HEK293 (cell line): ENCODE data around the gene KRTAP19-4.

Experiments used
- CTCF ChIA-PET: fragments of 350-600 bp; formaldehyde crosslinking; extraction: SDS; loops from one replicate; lab custom pipeline; 2021; ENCODE audit warnings: antibody characterized with exemption; lab: Yijun Ruan, JAX
- POLR2A ChIA-PET: fragments of 300-600 bp; formaldehyde crosslinking; extraction: SDS; loops from one replicate; lab custom pipeline; 2020; ENCODE audit warnings: antibody characterized with exemption, inconsistent platforms; lab: Yijun Ruan, JAX
- H3K27ac ChIP-seq: fragments of 200-500 bp; sonication (Bioruptor generic); 2 replicates; pipeline ENCODE4 v1.5.1; 2014; ENCODE audit warnings: low read depth, low read length, control low read depth, inconsistent platforms; ENCODE audit errors: extremely low read depth
- H3K36me3 ChIP-seq, 2 experiments: fragments of 200-500 bp in 1 of 2; sonication (Bioruptor generic) in 1 of 2; 1 replicate in 1 of 2; 2 replicates in 1 of 2; pipeline ENCODE4 v1.5.1; 2014 to 2017; ENCODE audit warnings: inconsistent platforms in 2 of 2, low read length in 2 of 2; ENCODE audit not compliant: control insufficient read depth in 2 of 2, insufficient read depth in 1 of 2
- H3K4me1 ChIP-seq: fragments of 200-500 bp; sonication (Bioruptor generic); 2 replicates; pipeline ENCODE4 v1.5.1; 2014; ENCODE audit warnings: mild to moderate bottlenecking, low read length, inconsistent platforms; ENCODE audit not compliant: control insufficient read depth, insufficient read depth
- H3K4me3 ChIP-seq: 2 replicates; pipeline ENCODE4 v1.5.1; 2011; ENCODE audit warnings: low read depth, mild to moderate bottlenecking, control low read depth, low read length, moderate library complexity
- H3K9me3 ChIP-seq: fragments of 200-500 bp; sonication (Bioruptor generic); 2 replicates; pipeline ENCODE4 v1.5.1; 2014; ENCODE audit warnings: low read depth, low read length, inconsistent platforms; ENCODE audit not compliant: control insufficient read depth, insufficient read depth
- AEBP2 ChIP-seq: fragments of 450-650 bp; formaldehyde crosslinking; IDR thresholded peaks from 2 replicates; pipeline ENCODE4 v1.5.1; 2016; ENCODE audit warnings: missing biosample characterization, missing genetic modification characterization, borderline replicate concordance
- GFI1B ChIP-seq: fragments of 450-650 bp; formaldehyde crosslinking; IDR thresholded peaks from 2 replicates; pipeline ENCODE4 v1.5.1; 2016; ENCODE audit warnings: missing biosample characterization, missing genetic modification characterization
- HOXC10 ChIP-seq: sonication (generic); formaldehyde crosslinking; IDR thresholded peaks from 2 replicates; pipeline ENCODE4 v1.8.1; 2023; ENCODE audit warnings: mild to moderate bottlenecking, missing genetic modification reagents
- KLF17 ChIP-seq: fragments of 450-650 bp; formaldehyde crosslinking; IDR thresholded peaks from 2 replicates; pipeline ENCODE4 v1.5.1; 2016; ENCODE audit warnings: missing biosample characterization, missing genetic modification characterization
- PATZ1 ChIP-seq: fragments of 450-650 bp; formaldehyde crosslinking; IDR thresholded peaks from 2 replicates; pipeline ENCODE4 v1.5.1; 2016; ENCODE audit warnings: missing biosample characterization, missing genetic modification characterization
- PRDM6 ChIP-seq: fragments of 450-650 bp; formaldehyde crosslinking; IDR thresholded peaks from 2 replicates; pipeline ENCODE4 v1.5.1; 2017; ENCODE audit warnings: missing biosample characterization, missing genetic modification characterization
- SCRT2 ChIP-seq: fragments of 450-650 bp; formaldehyde crosslinking; IDR thresholded peaks from 2 replicates; pipeline ENCODE4 v1.5.1; 2016; ENCODE audit warnings: missing biosample characterization, missing genetic modification characterization
- ZIC2 ChIP-seq: fragments of 450-650 bp; formaldehyde crosslinking; IDR thresholded peaks from 2 replicates; pipeline ENCODE4 v1.5.1; 2016; ENCODE audit warnings: missing biosample characterization, missing genetic modification characterization
- ZNF146 ChIP-seq: fragments of 450-650 bp; formaldehyde crosslinking; IDR thresholded peaks from 2 replicates; pipeline ENCODE4 v1.5.1; 2016; ENCODE audit warnings: missing biosample characterization, missing genetic modification characterization
- ZNF239 ChIP-seq: fragments of 450-650 bp; formaldehyde crosslinking; IDR thresholded peaks from 2 replicates; pipeline ENCODE4 v1.5.1; 2016; ENCODE audit warnings: missing biosample characterization, missing genetic modification characterization
- ZNF513 ChIP-seq: fragments of 450-650 bp; IDR thresholded peaks from 2 replicates; pipeline ENCODE4 v1.5.1; 2018; ENCODE audit warnings: missing biosample characterization, missing genetic modification characterization
- ZNF571 ChIP-seq: fragments of 450-650 bp; formaldehyde crosslinking; IDR thresholded peaks from 2 replicates; pipeline ENCODE4 v1.5.0; 2017; ENCODE audit warnings: missing biosample characterization, missing genetic modification characterization
- ZNF585B ChIP-seq: fragments of 450-650 bp; formaldehyde crosslinking; IDR thresholded peaks from 2 replicates; pipeline ENCODE4 v1.5.1; 2016; ENCODE audit warnings: missing biosample characterization, missing genetic modification characterization
- ZNF596 ChIP-seq: fragments of 450-650 bp; IDR thresholded peaks from 2 replicates; pipeline ENCODE4 v1.5.0; 2018; ENCODE audit warnings: missing biosample characterization, mild to moderate bottlenecking, missing genetic modification characterization, moderate library complexity
- ZNF600 ChIP-seq: fragments of 450-650 bp; formaldehyde crosslinking; IDR thresholded peaks from 2 replicates; pipeline ENCODE4 v1.5.1; 2016; ENCODE audit warnings: missing biosample characterization, missing genetic modification characterization
- ZNF645 ChIP-seq: fragments of 450-650 bp; formaldehyde crosslinking; IDR thresholded peaks from 2 replicates; pipeline ENCODE4; 2016; ENCODE audit warnings: missing biosample characterization, missing genetic modification characterization
- ZSCAN18 ChIP-seq: fragments of 450-650 bp; formaldehyde crosslinking; IDR thresholded peaks from 2 replicates; pipeline ENCODE4 v1.5.1; 2016; ENCODE audit warnings: missing biosample characterization, missing genetic modification characterization

KRTAP19-4 gene

GRCh38 chr21:30502041-30502440, 5.1 kb upstream of the KRTAP19-4 start, which contains the start of gene KRTAP19-5 (continued):
- TF ChIP-seq ZNF645: no peak
- no peak for TF ChIP-seq PATZ1 (tag by site-specific recombination)
- TF ChIP-seq ZSCAN18: no peak
- TF ChIP-seq ZNF571 (tag by site-specific recombination): no peak
- TF ChIP-seq ZNF513: no peak
- no peak for TF ChIP-seq ZNF585B (tag by site-specific recombination)
- TF ChIP-seq HOXC10 (CRISPR knock-in tag): no peak
- TF ChIP-seq ZNF239: no peak

- Histone ChIP-seq H3K36me3 (no peaks in the 10 kb centered on the region), H3K4me1 (no peaks in the 10 kb centered on the region), H3K27ac (no peak within 1 kb of the TSS), H3K4me3 (no peak within 1 kb of the TSS), H3K9me3 (no peaks in the 10 kb centered on the region)
- CTCF ChIA-PET: interaction anchor here (0.6 to 0.7 kb wide), 2 partner anchors 28 to 599 kb away, joined by 4 read pairs; no protein-coding TSS in a partner anchor
- POLR2A ChIA-PET: interaction anchor here (0.7 kb wide), 1 partner anchor 1067 kb away, joined by 3 read pairs; no protein-coding TSS in a partner anchor
- TF ChIP-seq PATZ1 (tag by site-specific recombination): no peak
- no peak for TF ChIP-seq SCRT2 (tag by site-specific recombination)
- TF ChIP-seq ZNF146 (tag by site-specific recombination): no peak
- TF ChIP-seq ZNF596: no peak
- TF ChIP-seq GFI1B (tag by site-specific recombination): no peak
- no peak for TF ChIP-seq PRDM6
- TF ChIP-seq AEBP2 (tag by site-specific recombination): no peak
- TF ChIP-seq ZNF600: no peak
- TF ChIP-seq KLF17: no peak
- no peak for TF ChIP-seq ZIC2 (tag by site-specific recombination)
- TF ChIP-seq ZSCAN18: no peak
Observed at GRCh38 chr21:30491963-30492428, 5.0 kb downstream of the KRTAP19-4 start, which contains the start of gene KRTAP19-3. Gene KRTAP19-3, minus strand, starts transcription at chr21:30492013. Its CDS starts 56 bp downstream, at chr21:30491957.
